HepG2 (cell line): ENCODE measurements around the gene CCDC142. TPM values are rescaled to one million over a fixed set of nuclear protein-coding genes. Genes with fewer than 3 reads are reported as not detected.

Source experiments
- FUBP1 ChIP-seq: sonication (generic); formaldehyde crosslinking; IDR thresholded peaks from 2 replicates; pipeline ENCODE4 v1.5.1; 2020; ENCODE audit warnings: missing genetic modification reagents, mild to moderate bottlenecking, borderline replicate concordance
- GMEB1 ChIP-seq: sonication (generic); formaldehyde crosslinking; IDR thresholded peaks from 2 replicates; pipeline ENCODE4 v1.5.1; 2020; ENCODE audit warnings: missing genetic modification reagents, mild to moderate bottlenecking, borderline replicate concordance
- HNRNPUL1 ChIP-seq: fragments of 200-400 bp; formaldehyde crosslinking; IDR thresholded peaks from 2 replicates; pipeline ENCODE4 v1.6.1; 2017; ENCODE audit warnings: low read depth, mild to moderate bottlenecking, low read length, moderate library complexity
- KLF11 ChIP-seq: IDR thresholded peaks from 2 replicates; pipeline ENCODE4 v1.6.1; 2016; ENCODE audit warnings: missing compliant biosample characterization
- KLF9 ChIP-seq: IDR thresholded peaks from 2 replicates; pipeline ENCODE4 v1.6.1; 2016; ENCODE audit warnings: low read depth
- MED1 ChIP-seq: sonication (generic); formaldehyde crosslinking; IDR thresholded peaks from 2 replicates; pipeline ENCODE4 v1.4.0; 2020; ENCODE audit warnings: missing genetic modification reagents
- NKX3-1 ChIP-seq: sonication (generic); formaldehyde crosslinking; IDR thresholded peaks from 2 replicates; pipeline ENCODE4 v1.5.0; 2020; ENCODE audit warnings: missing genetic modification reagents
- POLR2AphosphoS5 ChIP-seq: IDR thresholded peaks from 2 replicates; pipeline ENCODE4 v1.6.1; 2012; ENCODE audit warnings: low read depth, low read length
- RBFOX2 ChIP-seq: fragments of 200-400 bp; formaldehyde crosslinking; IDR thresholded peaks from 2 replicates; pipeline ENCODE4 v1.6.1; 2017; ENCODE audit warnings: low read depth, mild to moderate bottlenecking, low read length
- SP2 ChIP-seq: sonication (generic); formaldehyde crosslinking; IDR thresholded peaks from 2 replicates; pipeline ENCODE4 v1.5.1; 2020; ENCODE audit warnings: mild to moderate bottlenecking, missing genetic modification reagents
- STAT5B ChIP-seq: sonication (generic); formaldehyde crosslinking; IDR thresholded peaks from 2 replicates; pipeline ENCODE4 v1.4.0; 2020; ENCODE audit warnings: missing genetic modification reagents
- ZBTB7B ChIP-seq: sonication (generic); formaldehyde crosslinking; IDR thresholded peaks from 2 replicates; pipeline ENCODE4 v1.4.0; 2020; ENCODE audit warnings: missing genetic modification reagents
- ZNF263 ChIP-seq: sonication (generic); formaldehyde crosslinking; IDR thresholded peaks from 2 replicates; pipeline ENCODE4 v1.4.0; 2020; ENCODE audit warnings: missing genetic modification reagents
- ZNF563 ChIP-seq: sonication (generic); formaldehyde crosslinking; IDR thresholded peaks from 2 replicates; pipeline ENCODE4 v1.8.0; 2022; ENCODE audit warnings: mild to moderate bottlenecking, moderate library complexity, missing genetic modification reagents
- ZNF574 ChIP-seq: sonication (generic); formaldehyde crosslinking; IDR thresholded peaks from 2 replicates; pipeline ENCODE4 v1.4.0; 2020; ENCODE audit warnings: missing genetic modification reagents
- polyA plus RNA-seq, 8 experiments: library from polyadenylated mRNA; depleted of rRNA in 3 of 8; stranded (reverse) in 7 of 8; unstranded in 1 of 8; fragments of >200 nt; fragmentation: Illumina TruSeq in 4 of 8; extraction: Trizol in 4 of 8; gene quantifications; 2 replicates each; pipeline versions ENCODE4 v1.2.1 to v1.2.3, GENCODE V29; 2011 to 2016; ENCODE audit warnings: low read depth in 4 of 8, missing spikeins in 1 of 8, mixed read lengths in 1 of 8; ENCODE audit not compliant: insufficient read depth in 1 of 8
- total RNA-seq, 5 experiments: library from RNA; depleted of rRNA; stranded (reverse); fragments of >200 nt; fragmentation: Illumina TruSeq; extraction: Trizol; gene quantifications; 2 replicates each; pipeline ENCODE4 v1.2.3, GENCODE V29; 2016; ENCODE audit warnings: low read depth in 1 of 5
- TF ChIP-seq, protein P1 (sequence below): sonication (generic); formaldehyde crosslinking; IDR thresholded peaks from 2 replicates; pipeline ENCODE4 v1.4.0; 2020; ENCODE audit warnings: missing genetic modification reagents, borderline replicate concordance
- TF ChIP-seq, protein P2 (sequence below): sonication (generic); formaldehyde crosslinking; IDR thresholded peaks from 2 replicates; pipeline ENCODE4 v1.5.1; 2020; ENCODE audit warnings: mild to moderate bottlenecking, missing genetic modification reagents, moderate library complexity

CCDC142 gene
- total and polyA plus RNA-seq, 2 of the 13 experiments (the other 11 are each of a cell fraction or from before 2014, with no cell fraction given), result 14.7 to 30.4 TPM

GRCh38 chr2:74461187-74462053, 21.4 kb downstream of the CCDC142 start (continued):
- TF ChIP-seq, protein P1, sequence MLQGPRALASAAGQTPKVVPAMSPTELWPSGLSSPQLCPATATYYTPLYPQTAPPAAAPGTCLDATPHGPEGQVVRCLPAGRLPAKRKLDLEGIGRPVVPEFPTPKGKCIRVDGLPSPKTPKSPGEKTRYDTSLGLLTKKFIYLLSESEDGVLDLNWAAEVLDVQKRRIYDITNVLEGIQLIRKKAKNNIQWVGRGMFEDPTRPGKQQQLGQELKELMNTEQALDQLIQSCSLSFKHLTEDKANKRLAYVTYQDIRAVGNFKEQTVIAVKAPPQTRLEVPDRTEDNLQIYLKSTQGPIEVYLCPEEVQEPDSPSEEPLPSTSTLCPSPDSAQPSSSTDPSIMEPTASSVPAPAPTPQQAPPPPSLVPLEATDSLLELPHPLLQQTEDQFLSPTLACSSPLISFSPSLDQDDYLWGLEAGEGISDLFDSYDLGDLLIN, result no peak
- 0 out of 2 replicates have a peak, but pooled peaks have one; percentile 31 for TF ChIP-seq MED1 (CRISPR knock-in tag)
- peak; percentile 74 for TF ChIP-seq RBFOX2
- peak; percentile 8 for TF ChIP-seq POLR2AphosphoS5
- no peak for TF ChIP-seq STAT5B (CRISPR knock-in tag)
- TF ChIP-seq NKX3-1 (CRISPR knock-in tag), result 0 out of 2 replicates have a peak, but pooled peaks have one; percentile 21
- peak; percentile 49; the same call in 1 of the 2 replicates for TF ChIP-seq ZNF574
- no peak for TF ChIP-seq KLF9
- no peak for TF ChIP-seq ZNF563
- TF ChIP-seq HNRNPUL1, result no peak
- peak; percentile 99 for TF ChIP-seq ZNF263
- TF ChIP-seq, protein P2, sequence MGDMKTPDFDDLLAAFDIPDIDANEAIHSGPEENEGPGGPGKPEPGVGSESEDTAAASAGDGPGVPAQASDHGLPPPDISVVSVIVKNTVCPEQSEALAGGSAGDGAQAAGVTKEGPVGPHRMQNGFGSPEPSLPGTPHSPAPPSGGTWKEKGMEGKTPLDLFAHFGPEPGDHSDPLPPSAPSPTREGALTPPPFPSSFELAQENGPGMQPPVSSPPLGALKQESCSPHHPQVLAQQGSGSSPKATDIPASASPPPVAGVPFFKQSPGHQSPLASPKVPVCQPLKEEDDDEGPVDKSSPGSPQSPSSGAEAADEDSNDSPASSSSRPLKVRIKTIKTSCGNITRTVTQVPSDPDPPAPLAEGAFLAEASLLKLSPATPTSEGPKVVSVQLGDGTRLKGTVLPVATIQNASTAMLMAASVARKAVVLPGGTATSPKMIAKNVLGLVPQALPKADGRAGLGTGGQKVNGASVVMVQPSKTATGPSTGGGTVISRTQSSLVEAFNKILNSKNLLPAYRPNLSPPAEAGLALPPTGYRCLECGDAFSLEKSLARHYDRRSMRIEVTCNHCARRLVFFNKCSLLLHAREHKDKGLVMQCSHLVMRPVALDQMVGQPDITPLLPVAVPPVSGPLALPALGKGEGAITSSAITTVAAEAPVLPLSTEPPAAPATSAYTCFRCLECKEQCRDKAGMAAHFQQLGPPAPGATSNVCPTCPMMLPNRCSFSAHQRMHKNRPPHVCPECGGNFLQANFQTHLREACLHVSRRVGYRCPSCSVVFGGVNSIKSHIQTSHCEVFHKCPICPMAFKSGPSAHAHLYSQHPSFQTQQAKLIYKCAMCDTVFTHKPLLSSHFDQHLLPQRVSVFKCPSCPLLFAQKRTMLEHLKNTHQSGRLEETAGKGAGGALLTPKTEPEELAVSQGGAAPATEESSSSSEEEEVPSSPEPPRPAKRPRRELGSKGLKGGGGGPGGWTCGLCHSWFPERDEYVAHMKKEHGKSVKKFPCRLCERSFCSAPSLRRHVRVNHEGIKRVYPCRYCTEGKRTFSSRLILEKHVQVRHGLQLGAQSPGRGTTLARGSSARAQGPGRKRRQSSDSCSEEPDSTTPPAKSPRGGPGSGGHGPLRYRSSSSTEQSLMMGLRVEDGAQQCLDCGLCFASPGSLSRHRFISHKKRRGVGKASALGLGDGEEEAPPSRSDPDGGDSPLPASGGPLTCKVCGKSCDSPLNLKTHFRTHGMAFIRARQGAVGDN, result peak; percentile 40; the same call in 1 of the 2 replicates
- TF ChIP-seq ZBTB7B (CRISPR knock-in tag), result 0 out of 2 replicates have a peak, but pooled peaks have one; percentile 46
- TF ChIP-seq GMEB1 (CRISPR knock-in tag), result 0 out of 2 replicates have a peak, but pooled peaks have one; percentile 39
- TF ChIP-seq FUBP1 (CRISPR knock-in tag), result 0 out of 2 replicates have a peak, but pooled peaks have one; percentile 64
- TF ChIP-seq SP2 (CRISPR knock-in tag), result peak; percentile 5; the same call in 1 of the 2 replicates
- TF ChIP-seq KLF11, result no peak
